Activated CD4-positive, alpha-beta T cell treated with anti-CD3 and anti-CD28 coated beads for 24 hours (primary cell): ENCODE results near the gene STAC2.

Source experiments
- DNase-seq, 2 donors: peaks; one replicate each; pipeline ENCODE4 v3.0.0-alpha.2; 2020; ENCODE audit warnings: low read depth in 2 of 2

The STAC2 gene

DNA sequence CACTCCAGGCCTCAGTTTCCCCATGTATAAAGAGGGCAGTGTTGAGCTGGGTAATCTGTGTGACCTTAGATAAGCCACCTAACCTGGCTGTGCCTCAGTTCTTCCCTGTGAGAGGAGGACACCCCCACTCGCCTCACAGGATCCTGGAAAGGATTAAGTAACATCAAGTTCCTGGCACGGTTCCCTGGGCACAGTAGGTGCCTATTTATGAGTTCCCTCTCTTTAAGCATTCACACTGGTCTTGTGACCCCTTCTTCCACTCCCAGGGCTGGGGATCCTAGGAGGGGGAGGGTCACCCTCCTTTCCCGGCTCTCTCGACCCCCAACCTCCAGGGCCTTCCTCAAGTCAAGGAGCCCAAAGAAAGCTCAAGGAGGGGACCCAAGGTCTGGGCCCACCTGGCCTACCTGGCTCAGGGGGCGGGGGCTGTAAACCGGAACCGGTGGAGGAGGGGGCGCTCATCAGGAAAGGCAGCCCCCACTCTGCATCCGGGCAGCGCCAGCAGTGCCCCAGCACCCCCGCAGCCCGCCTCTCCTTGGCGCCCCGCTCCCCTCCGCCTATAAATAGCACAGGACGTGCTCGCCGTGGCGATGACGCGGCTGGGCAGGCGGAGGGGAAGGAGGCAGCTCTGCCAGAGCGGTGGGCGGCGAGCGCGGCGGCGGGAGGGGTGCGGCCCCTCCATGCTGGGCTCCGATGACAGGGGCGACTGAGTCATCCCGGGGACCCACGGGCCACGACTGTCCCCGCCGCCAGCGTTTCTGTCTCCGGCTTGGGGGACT lies 16.2 kb downstream of the STAC2 start:
- DNase-seq = peak in 1 of 2 donors; percentile 52

- DNase-seq = no peak
Measured at GRCh38 chr17:39208893-39209292, 16.9 kb downstream of the STAC2 start.

DNA sequence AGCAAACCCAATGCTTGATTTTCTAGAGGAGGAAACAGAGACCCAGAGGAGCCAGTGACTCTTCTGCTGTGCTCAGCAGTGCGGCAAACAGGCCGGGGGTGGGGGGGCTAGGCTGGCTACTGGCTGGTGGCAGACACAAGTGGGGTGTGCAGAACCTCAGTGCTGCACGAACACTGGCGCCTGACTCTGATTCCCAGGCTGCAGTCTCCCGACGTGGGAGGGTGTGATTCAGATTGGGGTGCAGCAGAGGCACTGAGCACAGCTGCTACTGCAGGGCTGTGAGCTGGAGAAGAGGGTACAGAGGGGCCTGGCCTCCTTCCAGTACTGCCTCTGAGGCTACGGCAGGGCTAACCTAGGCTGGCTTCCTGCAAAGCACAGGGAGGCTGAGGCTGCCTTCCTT lies 17.6 kb downstream of the STAC2 start:
- no peak for DNase-seq

DNA sequence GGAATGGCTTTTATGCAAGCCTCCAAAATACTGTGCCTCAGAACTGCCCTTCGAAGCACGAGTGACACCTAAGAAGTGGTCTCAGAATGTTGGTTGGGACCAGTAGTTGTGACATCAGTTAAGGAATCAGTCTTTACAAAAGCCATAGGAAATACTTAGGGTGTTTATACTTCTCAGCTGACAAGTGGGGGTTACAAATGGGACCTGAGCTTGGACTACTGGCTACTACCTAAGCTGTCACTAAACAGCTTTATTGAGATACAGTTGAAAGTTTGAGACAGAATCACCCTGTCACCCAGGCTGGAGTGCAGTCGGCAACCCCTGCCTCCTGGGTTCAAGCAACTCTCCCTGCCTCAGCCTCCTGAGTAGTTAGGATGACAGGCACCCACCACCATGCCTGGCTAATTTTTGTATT lies 20.6 kb downstream of the STAC2 start:
- no peak for DNase-seq

DNA sequence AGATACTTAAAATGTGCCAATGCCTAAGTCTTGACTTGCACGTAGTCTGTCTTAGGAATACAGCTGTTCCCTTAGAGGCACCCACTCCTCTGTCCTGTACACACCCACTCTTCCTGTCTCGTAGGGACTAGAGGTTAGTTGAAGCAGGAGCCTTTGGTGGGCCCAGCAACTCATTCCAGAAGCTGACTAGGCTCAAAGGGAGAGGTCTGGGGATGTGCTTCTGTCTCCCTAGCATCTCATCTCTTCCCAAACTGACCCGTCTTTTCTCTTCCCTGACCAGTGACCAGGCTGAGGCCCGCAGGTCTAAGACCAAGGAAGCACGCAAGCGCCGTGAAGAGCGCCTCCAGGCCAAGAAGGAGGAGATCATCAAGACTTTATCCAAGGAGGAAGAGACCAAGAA lies 21.5 kb downstream of the STAC2 start:
- DNase-seq = no peak

DNA sequence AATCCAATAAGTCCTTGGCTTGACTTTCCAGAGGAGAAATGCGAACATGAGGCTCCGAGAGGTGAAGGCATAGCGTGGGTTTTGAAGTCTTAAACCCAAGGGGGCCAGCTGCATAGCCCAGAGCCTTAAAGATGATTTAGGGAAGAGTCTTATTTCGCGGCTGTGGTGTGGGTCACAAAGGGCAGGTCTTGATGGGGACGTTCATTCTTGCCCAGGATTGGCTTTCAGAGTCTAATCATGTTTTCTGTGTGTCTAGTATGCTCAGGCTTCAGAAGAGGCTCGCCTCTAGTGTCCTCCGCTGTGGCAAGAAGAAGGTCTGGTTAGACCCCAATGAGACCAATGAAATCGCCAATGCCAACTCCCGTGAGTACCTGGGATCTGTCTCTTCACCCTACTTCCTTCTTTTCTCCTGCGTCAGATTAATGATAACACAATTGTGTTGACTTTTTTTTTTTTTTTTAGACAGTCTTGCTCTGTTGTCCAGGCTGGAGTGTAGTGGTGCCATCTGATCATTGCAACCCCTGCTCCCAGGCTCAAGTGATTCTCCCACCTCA lies 24.7 kb downstream of the STAC2 start:
- no peak for DNase-seq

DNA sequence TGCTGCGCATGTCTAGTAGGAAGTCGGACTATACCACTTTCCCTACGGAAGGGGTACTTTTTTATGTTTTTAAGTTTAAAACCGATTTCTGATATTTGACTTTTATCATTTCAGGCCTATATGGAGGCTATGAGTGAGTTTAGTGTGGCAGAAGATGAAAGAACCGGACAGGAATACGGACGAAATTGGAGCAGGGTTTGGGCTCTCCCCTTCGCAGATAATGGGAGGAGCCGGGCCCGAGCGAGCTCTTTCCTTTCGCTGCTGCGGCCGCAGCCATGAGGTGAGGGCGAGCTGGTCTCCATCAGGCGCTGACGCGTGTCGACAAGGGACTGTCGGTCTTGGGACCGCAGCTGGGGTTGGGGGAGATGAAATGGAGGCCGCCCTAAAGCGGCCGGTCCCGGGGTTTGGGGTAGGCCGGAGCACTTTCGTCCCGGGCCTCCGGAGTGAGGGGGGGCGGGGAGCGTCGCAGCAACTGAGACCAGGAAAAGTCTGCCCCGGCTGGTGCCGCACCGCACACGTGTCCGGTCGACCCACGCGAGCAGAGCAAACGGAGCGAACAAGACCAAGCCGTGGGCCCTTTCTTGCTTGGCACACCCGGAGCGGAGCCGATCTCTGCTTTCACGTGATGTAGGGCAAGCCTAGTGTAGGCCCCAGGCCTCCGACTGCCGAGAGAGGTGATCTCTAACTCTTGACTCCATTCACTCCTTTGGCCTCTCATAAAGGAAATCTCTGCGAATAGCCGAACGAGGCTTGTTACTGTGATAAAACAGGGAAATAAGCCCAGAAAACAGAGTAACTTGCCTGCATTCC lies 25.5 kb downstream of the STAC2 start, which contains the start of gene RPL19:
Gene RPL19 (plus strand): TSS at position 214 of the 810 bp plus-strand sequence. CDS start 62 bp downstream, at position 276.
- peak; percentile 64 to 70 for DNase-seq

DNA sequence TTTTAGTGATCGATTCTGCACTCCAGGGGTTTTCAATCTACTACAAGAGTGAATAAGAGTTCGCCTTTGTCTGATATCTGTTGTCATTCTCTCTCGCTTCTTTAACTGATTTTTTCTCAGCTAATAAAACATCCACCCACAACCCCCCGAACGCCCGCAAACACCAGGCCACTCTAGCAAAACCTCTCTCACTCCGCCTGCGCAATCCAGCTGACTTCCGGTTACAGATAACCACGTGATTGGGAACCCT lies 26.0 kb downstream of the STAC2 start:
- DNase-seq = peak; percentile 79 to 80

- DNase-seq = no peak
Measured at GRCh38 chr17:39198186-39198566, 27.6 kb downstream of the STAC2 start.

- DNase-seq = peak; percentile 56 to 62
Measured at GRCh38 chr17:39197380-39198185, 28.2 kb downstream of the STAC2 start, which contains the start of gene CACNB1. Gene CACNB1, minus strand, starts transcription at chr17:39197669. Its CDS starts 174 bp downstream, at chr17:39197495.

- DNase-seq = no peak
Measured at GRCh38 chr17:39196808-39197291, 28.9 kb downstream of the STAC2 start.

DNA sequence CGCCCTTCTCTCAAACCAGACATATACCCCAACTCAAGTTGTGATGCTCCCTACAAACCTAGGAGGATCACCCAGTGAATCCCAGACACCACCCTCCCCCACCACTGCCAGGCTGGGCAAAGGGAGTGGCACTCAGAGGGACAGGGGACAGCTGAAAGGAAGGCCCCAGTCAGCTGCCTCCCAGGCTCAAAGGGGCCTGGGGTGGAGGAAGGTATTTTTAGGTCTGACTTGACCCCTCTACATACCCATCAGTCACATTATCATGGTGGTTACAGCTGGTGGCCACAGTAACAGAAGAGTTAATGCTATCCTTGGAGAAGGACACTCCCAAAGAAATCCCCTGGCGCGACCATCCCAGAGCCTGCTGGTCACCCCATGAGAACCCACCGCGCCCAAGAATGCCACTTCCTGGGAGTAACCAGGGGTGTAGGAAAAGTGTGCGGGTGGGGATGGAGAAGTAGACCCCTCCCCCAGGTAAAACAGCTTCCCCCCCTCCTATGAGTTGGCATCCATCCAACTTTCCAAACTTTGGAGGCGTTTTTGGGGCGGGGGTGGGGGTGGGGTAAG lies 29.4 kb downstream of the STAC2 start:
- no peak for DNase-seq

- no peak for DNase-seq
Measured at GRCh38 chr17:39195568-39196160, 30.1 kb downstream of the STAC2 start.

DNA sequence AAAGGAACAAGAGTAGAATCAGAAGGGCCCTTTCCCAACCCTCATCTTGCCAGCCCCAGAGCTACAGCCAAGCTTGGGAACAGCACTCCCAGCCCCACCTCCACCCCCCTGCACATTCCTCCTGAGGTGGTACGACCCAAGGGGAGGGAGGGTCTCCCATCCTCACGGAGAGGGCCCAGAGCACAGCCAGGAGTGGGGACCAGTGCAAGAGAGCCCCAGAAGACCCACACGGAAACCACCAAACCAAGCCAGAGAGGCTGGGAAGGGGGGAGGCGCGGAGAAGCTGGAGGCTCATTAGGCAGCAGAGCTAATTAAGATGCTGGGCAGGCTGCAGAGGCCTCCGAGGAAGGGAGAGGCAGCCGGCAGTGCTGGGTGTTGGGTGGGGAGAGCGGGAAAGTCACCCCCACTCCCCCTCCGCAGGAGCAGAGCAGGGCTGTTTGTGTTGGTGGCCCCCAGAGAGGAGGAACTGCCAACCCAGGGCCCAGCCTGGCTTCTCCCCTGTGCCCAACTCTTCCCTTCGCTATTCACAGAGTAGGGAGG lies 30.7 kb downstream of the STAC2 start:
- DNase-seq = no peak

DNA sequence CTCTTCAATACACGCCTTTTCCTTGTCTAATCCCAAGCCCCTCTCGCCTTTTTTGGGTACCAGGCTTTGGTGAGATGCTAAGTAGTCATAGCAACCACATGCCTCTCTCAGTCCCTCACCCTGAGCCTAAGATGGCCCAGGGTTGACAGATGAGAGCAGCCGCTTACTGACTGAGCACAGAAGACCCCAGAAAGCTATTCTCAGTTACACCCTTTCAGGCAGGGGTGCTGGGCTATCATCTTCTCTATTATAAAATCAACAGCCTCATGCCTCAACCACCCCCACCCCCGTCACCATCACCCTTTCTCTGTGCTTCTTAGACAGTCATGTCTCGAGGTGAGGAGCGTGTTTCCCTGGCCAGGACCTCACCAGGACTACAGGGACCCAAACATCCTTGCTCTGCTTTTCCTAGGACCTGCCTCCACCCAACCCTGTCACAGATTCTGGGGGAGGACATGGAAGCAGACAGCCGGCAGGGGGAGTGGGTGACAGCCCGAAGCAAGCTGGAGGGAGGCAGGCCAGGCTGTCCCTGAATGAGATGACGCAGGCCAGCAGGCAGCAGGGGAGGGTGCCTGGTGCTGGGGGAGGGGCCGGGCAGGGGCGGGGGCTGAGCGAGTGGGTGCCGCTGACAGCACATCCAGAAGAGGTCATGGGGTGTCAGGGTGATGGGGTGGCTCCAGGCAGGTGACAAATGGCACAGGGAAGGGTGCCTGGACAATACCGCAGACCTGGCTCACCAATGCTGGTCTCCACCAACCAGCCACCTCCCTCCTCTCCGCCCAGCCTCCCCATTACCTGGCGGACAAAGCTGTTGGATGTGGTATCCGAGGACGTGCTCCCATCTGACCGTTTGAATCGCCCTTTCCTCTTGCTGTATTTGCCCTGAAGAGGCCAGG lies 31.4 kb downstream of the STAC2 start:
- no peak for DNase-seq

DNA sequence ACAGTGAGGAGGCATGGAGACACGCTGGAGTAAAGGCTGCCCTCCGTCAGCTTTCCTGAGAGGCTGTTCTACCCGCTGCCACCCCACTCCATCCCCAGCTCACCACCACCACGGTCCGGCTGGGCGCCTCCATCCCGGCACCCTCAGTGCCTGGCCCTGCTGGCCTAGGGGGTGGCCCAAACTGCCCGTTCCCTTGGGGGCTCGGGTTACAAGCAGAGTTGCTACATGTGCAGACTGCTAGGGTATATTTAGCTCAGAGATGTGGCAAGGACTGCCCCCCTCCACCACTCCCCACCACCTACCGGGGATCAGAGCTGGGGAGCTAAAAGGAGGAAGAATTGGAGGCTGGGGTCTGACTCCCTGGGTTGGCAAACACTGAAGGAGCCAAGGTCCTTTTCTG lies 32.4 kb downstream of the STAC2 start:
- DNase-seq = no peak

GRCh38 chr17:39192901-39193300 lies 32.8 kb downstream of the STAC2 start:
- DNase-seq = no peak

- no peak for DNase-seq
Measured at GRCh38 chr17:39191750-39192510, 33.8 kb downstream of the STAC2 start.
